ENCODE measurements around the gene CYBA. TPM values are rescaled to one million over a fixed set of nuclear protein-coding genes. Genes with fewer than 3 reads are reported as not detected.

The CYBA gene
- total RNA-seq, 1 donor from 2014 or later: 90.8 TPM

- no peaks in the 10 kb centered on the region for H3K9me3 ChIP-seq (ENCODE audit: control insufficient read depth in 3 of 3, low read length in 3 of 3)
- H3K4me1 ChIP-seq (ENCODE audit: control insufficient read depth in 3 of 3, insufficient read depth in 3 of 3, low read length in 3 of 3): peaks cover 3 to 13% (median 5%) of the 10 kb centered on the region in 3 donors
- H3K9ac ChIP-seq (ENCODE audit: low read depth in 1 of 3, low read length in 3 of 3): no peak overlapping the region
- no peak overlapping the region for H3K27ac ChIP-seq (ENCODE audit: low read depth, low read length)
- peaks cover 33 to 41% (median 41%) of the 10 kb centered on the region in 3 donors for H3K27me3 ChIP-seq (ENCODE audit: control insufficient read depth in 3 of 3, insufficient read depth in 3 of 3, low read length in 3 of 3)
- H3K36me3 ChIP-seq (ENCODE audit: control insufficient read depth in 3 of 3, insufficient read depth in 3 of 3, low read length in 3 of 3): no peaks in the 10 kb centered on the region
- H3K4me3 ChIP-seq (ENCODE audit: low read length in 3 of 3): no peak overlapping the region
Observed at GRCh38 chr16:88640498-88641247, 10.2 kb downstream of the CYBA start.

GRCh38 chr16:88640039-88640495 lies 10.8 kb downstream of the CYBA start:
- no peak overlapping the region for H3K9ac ChIP-seq (ENCODE audit: low read depth in 1 of 3, low read length in 3 of 3)
- H3K27me3 ChIP-seq (ENCODE audit: control insufficient read depth in 3 of 3, insufficient read depth in 3 of 3, low read length in 3 of 3): peaks cover 33 to 46% (median 41%) of the 10 kb centered on the region in 3 donors
- no peaks in the 10 kb centered on the region for H3K9me3 ChIP-seq (ENCODE audit: control insufficient read depth in 3 of 3, low read length in 3 of 3)
- H3K27ac ChIP-seq (ENCODE audit: low read depth, low read length): no peak overlapping the region
- H3K4me1 ChIP-seq (ENCODE audit: control insufficient read depth in 3 of 3, insufficient read depth in 3 of 3, low read length in 3 of 3): peaks cover 3 to 13% (median 5%) of the 10 kb centered on the region in 3 donors
- no peak overlapping the region for H3K4me3 ChIP-seq (ENCODE audit: low read length in 3 of 3)
- H3K36me3 ChIP-seq (ENCODE audit: control insufficient read depth in 3 of 3, insufficient read depth in 3 of 3, low read length in 3 of 3): no peaks in the 10 kb centered on the region

GRCh38 chr16:88639231-88640038 lies 11.4 kb downstream of the CYBA start:
- Histone ChIP-seq H3K9me3 (ENCODE audit: control insufficient read depth in 3 of 3, low read length in 3 of 3) (no peaks in the 10 kb centered on the region), H3K4me3 (ENCODE audit: low read length in 3 of 3) (no peak overlapping the region), H3K27me3 (ENCODE audit: control insufficient read depth in 3 of 3, insufficient read depth in 3 of 3, low read length in 3 of 3) (peaks cover 33 to 49% (median 41%) of the 10 kb centered on the region in 3 donors), H3K4me1 (ENCODE audit: control insufficient read depth in 3 of 3, insufficient read depth in 3 of 3, low read length in 3 of 3) (peaks cover 3 to 13% (median 5%) of the 10 kb centered on the region in 3 donors), H3K9ac (ENCODE audit: low read depth in 1 of 3, low read length in 3 of 3) (no peak overlapping the region), H3K36me3 (ENCODE audit: control insufficient read depth in 3 of 3, insufficient read depth in 3 of 3, low read length in 3 of 3) (no peaks in the 10 kb centered on the region), H3K27ac (ENCODE audit: low read depth, low read length) (no peak overlapping the region)

GRCh38 chr16:88638323-88639230 lies 12.3 kb downstream of the CYBA start, which contains the start of gene IL17C:
Gene IL17C, plus strand, starts transcription at chr16:88638572. Its CDS starts 70 bp downstream, at chr16:88638642.
- Histone ChIP-seq H3K9me3 (ENCODE audit: control insufficient read depth in 3 of 3, low read length in 3 of 3) (no peaks in the 10 kb centered on the region), H3K9ac (ENCODE audit: low read depth in 1 of 3, low read length in 3 of 3) (no peak within 1 kb of the TSS), H3K4me3 (ENCODE audit: low read length in 3 of 3) (no peak within 1 kb of the TSS), H3K36me3 (ENCODE audit: control insufficient read depth in 3 of 3, insufficient read depth in 3 of 3, low read length in 3 of 3) (no peaks in the 10 kb centered on the region), H3K4me1 (ENCODE audit: control insufficient read depth in 3 of 3, insufficient read depth in 3 of 3, low read length in 3 of 3) (peaks cover 3 to 13% (median 5%) of the 10 kb centered on the region in 3 donors), H3K27me3 (ENCODE audit: control insufficient read depth in 3 of 3, insufficient read depth in 3 of 3, low read length in 3 of 3) (peaks cover 33 to 50% (median 41%) of the 10 kb centered on the region in 3 donors), H3K27ac (ENCODE audit: low read depth, low read length) (no peak within 1 kb of the TSS)

GRCh38 chr16:88636488-88637265 lies 14.2 kb downstream of the CYBA start:
- H3K9me3 ChIP-seq (ENCODE audit: control insufficient read depth in 3 of 3, low read length in 3 of 3): no peaks in the 10 kb centered on the region
- peaks cover 3 to 13% (median 5%) of the 10 kb centered on the region in 3 donors for H3K4me1 ChIP-seq (ENCODE audit: control insufficient read depth in 3 of 3, insufficient read depth in 3 of 3, low read length in 3 of 3)
- peaks cover 0 to 13% (median 12%) of the 10 kb centered on the region in 3 donors for H3K36me3 ChIP-seq (ENCODE audit: control insufficient read depth in 3 of 3, insufficient read depth in 3 of 3, low read length in 3 of 3)
- no peak overlapping the region for H3K27ac ChIP-seq (ENCODE audit: low read depth, low read length)
- H3K27me3 ChIP-seq (ENCODE audit: control insufficient read depth in 3 of 3, insufficient read depth in 3 of 3, low read length in 3 of 3): peaks cover 33 to 51% (median 41%) of the 10 kb centered on the region in 3 donors
- H3K9ac ChIP-seq (ENCODE audit: low read depth in 1 of 3, low read length in 3 of 3): no peak overlapping the region
- H3K4me3 ChIP-seq (ENCODE audit: low read length in 3 of 3): no peak overlapping the region

- H3K4me1 ChIP-seq (ENCODE audit: control insufficient read depth in 3 of 3, insufficient read depth in 3 of 3, low read length in 3 of 3): peaks cover 3 to 13% (median 5%) of the 10 kb centered on the region in 3 donors
- no peak overlapping the region for H3K9ac ChIP-seq (ENCODE audit: low read depth in 1 of 3, low read length in 3 of 3)
- no peaks in the 10 kb centered on the region for H3K9me3 ChIP-seq (ENCODE audit: control insufficient read depth in 3 of 3, low read length in 3 of 3)
- H3K27me3 ChIP-seq (ENCODE audit: control insufficient read depth in 3 of 3, insufficient read depth in 3 of 3, low read length in 3 of 3): peaks cover 32 to 47% (median 40%) of the 10 kb centered on the region in 3 donors
- H3K27ac ChIP-seq (ENCODE audit: low read depth, low read length): no peak overlapping the region
- peaks cover 7 to 19% (median 15%) of the 10 kb centered on the region in 3 donors for H3K36me3 ChIP-seq (ENCODE audit: control insufficient read depth in 3 of 3, insufficient read depth in 3 of 3, low read length in 3 of 3)
- H3K4me3 ChIP-seq (ENCODE audit: low read length in 3 of 3): no peak overlapping the region
Observed at GRCh38 chr16:88635671-88636319, 15.1 kb downstream of the CYBA start.

- H3K27me3 ChIP-seq (ENCODE audit: control insufficient read depth in 3 of 3, insufficient read depth in 3 of 3, low read length in 3 of 3): peaks cover 25 to 41% (median 34%) of the 10 kb centered on the region in 3 donors
- peaks cover 3 to 12% (median 5%) of the 10 kb centered on the region in 3 donors for H3K4me1 ChIP-seq (ENCODE audit: control insufficient read depth in 3 of 3, insufficient read depth in 3 of 3, low read length in 3 of 3)
- no peak overlapping the region for H3K4me3 ChIP-seq (ENCODE audit: low read length in 3 of 3)
- no peaks in the 10 kb centered on the region for H3K9me3 ChIP-seq (ENCODE audit: control insufficient read depth in 3 of 3, low read length in 3 of 3)
- H3K9ac ChIP-seq (ENCODE audit: low read depth in 1 of 3, low read length in 3 of 3): peak overlapping the region in 1 of 3 donors; percentile 40
- H3K27ac ChIP-seq (ENCODE audit: low read depth, low read length): no peak overlapping the region
- H3K36me3 ChIP-seq (ENCODE audit: control insufficient read depth in 3 of 3, insufficient read depth in 3 of 3, low read length in 3 of 3): peaks cover 12 to 25% (median 18%) of the 10 kb centered on the region in 3 donors
Observed at GRCh38 chr16:88634994-88635670, 15.7 kb downstream of the CYBA start.

All from skeletal muscle tissue (tissue), 4 donors.